Measurements from ENCODE around the gene NID1.
"Not testable (repeated sequence)": the region's sequence is repeated elsewhere in the genome, so short reads cannot be mapped to it uniquely, and the experiment has no call there.

NID1 gene

GRCh38 chr1:235971571-235972310 is 93.1 kb downstream of the NID1 start:
- TF ChIP-seq CTCF (conservative IDR thresholded peaks at IDR 0.05) = peak; percentile 90
- no peak for TF ChIP-seq ZFX (IDR thresholded peaks at IDR 0.05)
- H3K27ac ChIP-seq = no peak overlapping the region

DNA sequence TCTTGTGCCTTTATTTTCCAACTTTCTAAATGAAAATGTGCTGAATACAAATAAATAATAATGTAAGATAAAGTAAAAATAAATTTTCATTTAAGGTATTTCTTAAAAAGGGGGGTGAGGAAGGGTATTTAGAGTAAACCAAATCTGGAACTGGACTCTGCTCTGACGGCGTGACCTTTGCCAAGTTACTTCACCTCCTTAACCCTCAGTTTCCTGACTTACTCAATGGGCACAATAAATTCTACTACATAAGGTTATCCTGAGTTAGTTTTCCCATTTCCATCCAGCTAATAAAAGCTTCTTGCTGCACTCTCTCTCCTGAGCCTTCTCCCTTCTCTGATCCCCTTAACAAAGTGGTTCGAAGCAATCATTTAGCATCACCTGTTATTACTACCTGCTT is 93.9 kb downstream of the NID1 start:
- TF ChIP-seq ZFX (IDR thresholded peaks at IDR 0.05) (no peak), CTCF (conservative IDR thresholded peaks at IDR 0.05) (no peak)
- no peak overlapping the region for H3K27ac ChIP-seq

- H3K27ac ChIP-seq = no peak overlapping the region
- TF ChIP-seq ZFX (IDR thresholded peaks at IDR 0.05) = no peak
- TF ChIP-seq CTCF (conservative IDR thresholded peaks at IDR 0.05) = no peak
These were observed 96.1 kb downstream of the NID1 start for GRCh38 chr1:235968831-235969230.

DNA sequence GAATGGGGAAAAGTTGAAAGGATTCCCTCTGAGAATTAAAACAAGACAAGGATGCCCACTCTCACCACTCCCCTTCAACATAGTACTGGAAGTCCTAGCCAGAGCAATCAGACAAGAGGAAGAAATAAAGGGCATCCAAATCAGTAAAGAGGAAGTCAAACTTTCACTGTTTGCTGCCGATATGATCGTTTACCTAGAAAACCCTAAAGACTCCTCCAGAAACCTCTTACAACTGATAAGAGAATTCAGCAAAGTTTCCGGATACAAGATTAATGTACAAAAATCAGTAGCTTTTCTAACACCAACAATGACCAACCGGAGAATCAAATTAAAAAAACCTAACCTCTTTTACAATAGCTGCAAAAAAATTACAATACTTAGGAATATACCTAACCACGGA is 98.8 kb downstream of the NID1 start:
- not testable (repeated sequence) for H3K27ac ChIP-seq

DNA sequence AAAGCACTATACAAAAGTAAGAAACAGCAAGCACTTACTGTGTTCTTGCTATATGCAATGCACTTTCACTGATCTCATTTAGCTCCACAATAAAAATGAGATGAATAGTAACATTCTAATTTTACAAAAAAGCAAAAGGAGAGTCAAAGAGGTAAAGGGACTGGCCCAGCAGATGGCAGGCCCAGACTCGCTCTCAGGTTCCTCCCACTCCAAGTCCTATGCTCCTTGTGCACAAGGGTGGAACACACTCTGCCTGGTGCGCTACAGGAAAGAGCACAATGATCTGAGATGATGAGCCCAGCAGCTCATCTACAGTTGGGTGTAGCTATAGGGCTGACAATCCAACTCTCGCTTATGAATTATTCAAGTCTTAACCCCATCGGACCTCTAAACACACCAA is 104.1 kb downstream of the NID1 start:
- TF ChIP-seq ZFX (IDR thresholded peaks at IDR 0.05) (no peak), CTCF (conservative IDR thresholded peaks at IDR 0.05) (no peak)
- no peak overlapping the region for H3K27ac ChIP-seq

DNA sequence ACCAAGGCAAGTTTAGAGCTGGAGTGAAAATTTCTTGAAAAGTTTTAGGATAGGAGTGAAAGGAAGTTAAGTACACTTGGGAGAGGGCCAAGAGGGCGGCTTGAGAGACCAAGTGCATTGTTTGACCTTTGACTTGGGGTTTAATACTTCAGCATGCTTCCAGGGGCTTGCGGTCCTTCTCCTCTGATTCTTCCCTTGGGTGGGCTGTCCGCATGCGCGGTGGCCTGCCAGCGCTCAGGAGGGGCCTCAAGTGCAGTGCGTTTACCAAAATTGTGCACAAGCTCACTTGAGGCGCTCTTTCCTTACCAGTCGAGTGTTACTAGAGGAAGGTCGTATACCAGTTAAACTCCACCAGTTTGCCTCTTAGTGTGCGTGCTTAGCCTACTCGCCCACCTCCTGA is 106.9 kb downstream of the NID1 start:
- TF ChIP-seq CTCF (conservative IDR thresholded peaks at IDR 0.05) (no peak), ZFX (IDR thresholded peaks at IDR 0.05) (no peak)
- no peak overlapping the region for H3K27ac ChIP-seq

GRCh38 chr1:235955777-235956176 is 109.1 kb downstream of the NID1 start:
- peak overlapping the region; percentile 24; the same call in 1 of the 2 replicates for H3K27ac ChIP-seq
- TF ChIP-seq ZFX (IDR thresholded peaks at IDR 0.05) (no peak), CTCF (conservative IDR thresholded peaks at IDR 0.05) (no peak)

All from C4-2B (cell line).